HUES64 (cell line): ENCODE results near the gene TRIML2.
"Not testable (repeated sequence)": the region's sequence is repeated elsewhere in the genome, so short reads cannot be mapped to it uniquely, and the experiment has no call there.

Source experiments
- H3K27ac ChIP-seq: 2 replicates; pipeline ENCODE4 v1.7.0; 2013; ENCODE audit warnings: low read depth, low read length, inconsistent platforms
- H3K27me3 ChIP-seq: 2 replicates; pipeline ENCODE4 v1.6.1; 2013; ENCODE audit warnings: mild to moderate bottlenecking, low read length; ENCODE audit not compliant: insufficient read depth
- H3K36me3 ChIP-seq: 2 replicates; pipeline ENCODE4 v1.6.1; 2013; ENCODE audit warnings: mild to moderate bottlenecking, low read length; ENCODE audit not compliant: insufficient read depth
- H3K4me1 ChIP-seq: 2 replicates; pipeline ENCODE4 v1.6.1; 2013; ENCODE audit warnings: mild to moderate bottlenecking, low read length, moderate library complexity; ENCODE audit not compliant: insufficient read depth
- H3K4me3 ChIP-seq: 2 replicates; pipeline ENCODE4 v1.5.1; 2013; ENCODE audit warnings: mild to moderate bottlenecking, low read length, moderate library complexity
- H3K9ac ChIP-seq: 2 replicates; pipeline ENCODE4 v1.6.1; 2013; ENCODE audit warnings: mild to moderate bottlenecking, low read depth, low read length
- H3K9me3 ChIP-seq: 2 replicates; pipeline ENCODE4 v1.6.1; 2013; ENCODE audit warnings: low read depth, low read length; ENCODE audit not compliant: insufficient read depth
- WGBS: fragments of 150-250, 120-280 bp; methylation state at CpG from one replicate; pipeline ENCODE4 v1.1.7; 2013; ENCODE audit warnings: missing lambda C conversion rate; 5-methylcytosine and 5-hydroxymethylcytosine counted together

Gene TRIML2

DNA sequence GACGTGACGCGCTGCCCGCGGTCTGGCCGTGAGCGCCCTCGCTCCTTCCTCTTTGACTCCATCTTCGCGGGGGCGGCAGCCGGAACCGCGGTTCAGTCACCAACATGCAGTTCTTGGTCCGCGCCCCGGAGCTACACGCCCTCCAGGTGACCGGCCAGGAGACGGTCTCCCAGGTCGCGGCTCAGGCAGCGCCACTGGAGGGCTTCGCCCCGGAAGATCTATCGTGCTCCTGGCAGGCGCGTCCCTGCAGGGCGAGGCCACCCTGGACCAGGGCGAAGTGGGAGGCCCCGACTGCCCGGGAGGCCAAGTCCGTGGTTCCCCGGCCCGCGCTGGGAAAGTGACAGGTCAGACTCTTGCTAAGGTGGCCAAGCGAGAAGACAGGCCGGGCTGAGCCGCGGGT, 2.9 kb downstream of the TRIML2 start:
- Histone ChIP-seq H3K36me3 (peaks cover 31% of the 10 kb centered on the region), H3K4me1 (peaks cover 31% of the 10 kb centered on the region), H3K9ac (no peak overlapping the region), H3K4me3 (no peak overlapping the region), H3K27me3 (no peaks in the 10 kb centered on the region), H3K27ac (peak overlapping the region; percentile 94), H3K9me3 (no peaks in the 10 kb centered on the region)
- WGBS = 95% methylated on average over 40 of the region's 40 CpGs

DNA sequence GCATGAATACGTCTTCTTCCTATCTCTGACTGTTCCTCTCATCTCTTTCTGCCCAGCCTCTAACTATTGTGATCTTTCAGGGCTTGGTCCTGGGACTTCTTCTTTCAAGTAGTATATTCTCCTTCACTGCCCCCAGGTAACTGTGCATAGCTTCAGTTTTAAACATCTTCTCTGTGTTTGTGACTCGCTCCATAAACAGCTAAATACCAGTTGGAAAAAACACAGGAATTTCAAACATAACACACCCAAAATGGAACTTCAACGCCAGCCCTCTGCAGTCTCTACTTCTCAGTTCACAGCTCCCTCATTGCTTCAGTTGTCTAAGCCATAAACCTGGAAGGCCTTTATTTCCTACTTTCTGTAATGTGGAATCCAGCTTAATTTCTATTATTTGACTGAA, 16.6 kb downstream of the TRIML2 start:
- H3K27ac ChIP-seq = no peak overlapping the region
- 92% methylated on average over 3 of the region's 3 CpGs for WGBS

DNA sequence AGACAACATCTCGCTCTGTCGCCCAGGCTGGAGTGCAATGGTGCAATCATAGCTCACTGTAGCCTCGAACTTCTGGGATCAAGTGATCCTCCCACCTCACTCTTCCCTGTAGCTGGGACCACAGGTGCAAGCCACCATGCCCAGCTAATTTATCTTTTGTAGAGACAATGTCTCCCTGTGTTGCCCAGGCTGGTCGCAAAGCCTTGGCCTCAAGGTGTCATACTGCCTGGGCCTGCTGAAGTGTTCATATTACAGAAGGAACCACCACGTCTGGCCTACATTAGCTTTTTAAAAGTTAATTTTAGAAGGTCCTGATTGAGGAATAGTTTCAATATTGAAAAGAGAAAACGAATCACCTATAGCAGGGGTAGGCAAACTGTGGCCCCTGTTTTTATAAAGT, 22.5 kb downstream of the TRIML2 start:
- 96% methylated on average over 6 of the region's 6 CpGs for WGBS

More for the DNA sequence above, 16.6 kb downstream of the TRIML2 start:
- no peaks in the 10 kb centered on the region for H3K9me3 ChIP-seq
- H3K4me3 ChIP-seq = no peak overlapping the region
- no peaks in the 10 kb centered on the region for H3K4me1 ChIP-seq
- H3K27me3 ChIP-seq = no peaks in the 10 kb centered on the region
- peaks cover 74% of the 10 kb centered on the region for H3K36me3 ChIP-seq
- no peak overlapping the region for H3K9ac ChIP-seq

DNA sequence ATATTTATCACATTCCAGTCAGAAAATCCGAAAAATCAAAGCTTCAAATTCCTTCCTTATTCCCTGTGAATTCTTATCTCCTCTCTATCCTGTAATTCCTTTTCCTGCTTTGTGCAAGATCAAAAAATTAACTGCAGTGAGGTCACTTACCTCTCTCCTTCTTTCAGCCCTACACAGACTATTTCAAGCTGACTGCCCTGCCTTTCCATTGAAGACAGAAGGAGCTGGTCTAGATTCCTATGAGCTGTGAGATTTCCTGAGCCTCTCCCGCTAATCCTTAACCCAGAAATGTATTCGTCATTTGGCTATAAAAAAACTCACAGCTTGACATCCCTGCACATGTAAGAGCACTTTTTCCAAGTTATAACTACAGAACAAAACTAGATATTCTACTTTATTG, 26.6 kb downstream of the TRIML2 start:
- Histone ChIP-seq H3K9ac (no peak overlapping the region), H3K27me3 (no peaks in the 10 kb centered on the region), H3K9me3 (no peaks in the 10 kb centered on the region), H3K27ac (no peak overlapping the region), H3K4me1 (peaks cover 4% of the 10 kb centered on the region; the same call in 1 of the 2 replicates), H3K36me3 (no peaks in the 10 kb centered on the region), H3K4me3 (no peak overlapping the region)
- WGBS = 84% methylated on average over 3 of the region's 3 CpGs

More for the DNA sequence above, 22.5 kb downstream of the TRIML2 start:
- Histone ChIP-seq H3K9ac (no peak overlapping the region), H3K36me3 (peaks cover 24% of the 10 kb centered on the region), H3K4me1 (peaks cover 4% of the 10 kb centered on the region; the same call in 1 of the 2 replicates), H3K27me3 (no peaks in the 10 kb centered on the region), H3K27ac (no peak overlapping the region), H3K4me3 (no peak overlapping the region), H3K9me3 (no peaks in the 10 kb centered on the region)

DNA sequence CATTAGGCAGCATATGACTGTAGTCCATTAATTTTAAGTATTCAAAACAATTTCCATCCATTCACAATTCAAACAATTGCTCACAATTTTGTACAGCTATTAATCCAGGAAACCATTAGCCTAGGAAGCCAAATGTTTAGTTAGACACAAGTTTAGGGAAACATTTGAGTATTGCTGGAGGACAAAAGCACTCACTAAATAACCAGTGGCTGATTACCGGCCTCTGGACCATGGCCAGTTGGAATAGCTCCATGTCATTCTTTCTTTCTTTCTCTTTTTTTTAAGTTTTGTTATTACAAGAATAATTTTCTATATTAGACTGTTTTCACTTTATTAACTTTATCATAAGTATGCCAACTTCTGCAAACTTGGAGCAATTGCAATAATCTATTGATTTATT, 31.3 kb downstream of the TRIML2 start:
- no peaks in the 10 kb centered on the region for H3K9me3 ChIP-seq
- no CpG with 5 or more reads among the region's 1 CpG for WGBS
- no peak overlapping the region for H3K4me3 ChIP-seq
- H3K9ac ChIP-seq = no peak overlapping the region
- H3K27me3 ChIP-seq = no peaks in the 10 kb centered on the region
- no peaks in the 10 kb centered on the region for H3K36me3 ChIP-seq
- no peak overlapping the region for H3K27ac ChIP-seq
- H3K4me1 ChIP-seq = peaks cover 4% of the 10 kb centered on the region; the same call in 1 of the 2 replicates

DNA sequence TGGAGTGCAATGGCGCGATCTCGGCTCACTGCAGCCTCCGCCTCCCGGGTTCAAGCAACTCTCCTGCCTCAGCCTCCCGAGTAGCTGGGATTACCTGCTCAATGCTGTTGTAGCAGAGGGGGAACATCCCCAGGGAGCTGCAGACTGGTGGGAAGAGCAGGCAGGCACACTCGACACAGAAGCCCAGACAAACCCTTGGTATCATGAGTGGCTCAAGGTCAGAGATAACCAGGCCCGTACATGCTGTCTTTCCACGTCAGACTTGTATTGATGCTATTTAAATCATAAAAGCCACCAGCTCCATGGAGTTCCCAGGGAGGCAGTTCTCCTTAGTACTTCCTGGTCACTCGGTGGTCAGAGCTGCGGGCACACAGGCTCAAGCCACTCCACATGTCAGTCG, 33.2 kb downstream of the TRIML2 start:
- H3K9me3 ChIP-seq = no peaks in the 10 kb centered on the region
- H3K27me3 ChIP-seq = no peaks in the 10 kb centered on the region
- no peaks in the 10 kb centered on the region for H3K36me3 ChIP-seq
- WGBS = 96% methylated on average over 12 of the region's 12 CpGs
- no peak overlapping the region for H3K27ac ChIP-seq
- H3K4me1 ChIP-seq = no peaks in the 10 kb centered on the region
- no peak overlapping the region for H3K4me3 ChIP-seq
- no peak overlapping the region for H3K9ac ChIP-seq

DNA sequence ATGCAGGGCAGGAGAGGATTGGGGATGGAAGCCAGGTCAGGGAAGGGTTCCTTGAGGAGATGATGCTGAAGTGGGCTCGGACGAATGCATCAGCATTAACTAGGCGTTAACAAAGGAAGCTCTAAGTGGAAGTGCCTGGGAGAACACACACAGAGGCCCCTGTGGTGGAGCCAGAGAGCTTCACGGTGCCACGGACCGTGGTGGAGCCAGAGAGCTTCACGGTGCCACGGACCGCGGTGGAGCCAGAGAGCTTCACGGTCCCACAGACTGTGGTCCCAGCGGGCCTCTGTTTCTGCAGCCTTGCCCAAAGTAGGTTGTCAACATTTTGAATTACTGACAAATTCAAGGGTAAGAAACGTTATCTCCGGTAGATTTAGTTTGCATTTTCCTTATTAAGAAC, 48.3 kb downstream of the TRIML2 start:
- 95% methylated on average over 14 of the region's 14 CpGs for WGBS
- Histone ChIP-seq H3K9ac (no peak overlapping the region), H3K36me3 (no peaks in the 10 kb centered on the region), H3K9me3 (no peaks in the 10 kb centered on the region), H3K4me1 (no peaks in the 10 kb centered on the region), H3K4me3 (no peak overlapping the region), H3K27ac (no peak overlapping the region), H3K27me3 (no peaks in the 10 kb centered on the region)

DNA sequence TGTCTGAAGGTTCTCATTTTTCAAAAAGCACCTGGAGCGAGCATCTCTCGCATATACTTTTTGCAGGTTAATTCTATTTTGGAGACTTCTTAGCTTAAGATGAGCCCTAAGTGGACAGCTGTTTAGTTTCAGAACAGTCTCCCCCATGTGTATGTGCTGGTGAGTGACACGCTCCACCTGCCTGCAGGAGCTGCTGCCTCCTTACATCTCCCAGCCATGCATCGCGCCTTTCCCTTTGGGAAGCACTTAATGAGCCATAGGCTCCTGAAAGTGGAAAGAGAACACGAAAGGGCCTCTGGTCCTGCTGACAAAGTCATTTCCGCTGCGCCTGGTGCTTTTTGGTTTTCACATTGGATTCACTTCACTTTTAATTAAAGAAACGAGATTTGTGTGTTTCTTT, 56.1 kb downstream of the TRIML2 start:
- H3K27me3 ChIP-seq = no peaks in the 10 kb centered on the region
- no peaks in the 10 kb centered on the region for H3K9me3 ChIP-seq
- no peak overlapping the region for H3K27ac ChIP-seq
- WGBS = 89% methylated on average over 8 of the region's 9 CpGs
- no peaks in the 10 kb centered on the region for H3K36me3 ChIP-seq
- H3K4me3 ChIP-seq = no peak overlapping the region
- H3K4me1 ChIP-seq = no peaks in the 10 kb centered on the region
- H3K9ac ChIP-seq = no peak overlapping the region

DNA sequence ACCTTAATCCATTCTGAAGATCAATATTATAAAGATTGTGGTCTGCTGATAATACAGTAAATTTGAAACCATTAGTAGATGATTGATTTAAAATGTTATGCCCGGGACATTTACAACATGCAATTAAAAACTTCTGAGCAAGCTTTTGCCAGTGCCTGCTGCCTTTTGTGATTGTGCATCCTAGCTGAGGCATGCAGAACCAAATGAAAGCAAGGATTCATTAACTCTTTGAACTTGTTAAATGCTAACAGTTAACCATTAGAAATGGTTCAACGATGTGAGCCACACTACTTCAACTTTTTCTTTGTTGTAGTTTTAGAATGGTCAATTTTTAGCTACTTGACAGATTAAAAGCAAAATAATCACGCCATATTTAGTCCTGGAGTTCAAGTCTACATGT, 62.7 kb downstream of the TRIML2 start:
- no peak overlapping the region for H3K4me3 ChIP-seq
- H3K27ac ChIP-seq = no peak overlapping the region
- no peaks in the 10 kb centered on the region for H3K9me3 ChIP-seq
- WGBS = 95% methylated on average over 1 of the region's 3 CpGs
- H3K27me3 ChIP-seq = no peaks in the 10 kb centered on the region
- H3K9ac ChIP-seq = no peak overlapping the region
- H3K4me1 ChIP-seq = peaks cover 5% of the 10 kb centered on the region; the same call in 1 of the 2 replicates
- H3K36me3 ChIP-seq = no peaks in the 10 kb centered on the region

DNA sequence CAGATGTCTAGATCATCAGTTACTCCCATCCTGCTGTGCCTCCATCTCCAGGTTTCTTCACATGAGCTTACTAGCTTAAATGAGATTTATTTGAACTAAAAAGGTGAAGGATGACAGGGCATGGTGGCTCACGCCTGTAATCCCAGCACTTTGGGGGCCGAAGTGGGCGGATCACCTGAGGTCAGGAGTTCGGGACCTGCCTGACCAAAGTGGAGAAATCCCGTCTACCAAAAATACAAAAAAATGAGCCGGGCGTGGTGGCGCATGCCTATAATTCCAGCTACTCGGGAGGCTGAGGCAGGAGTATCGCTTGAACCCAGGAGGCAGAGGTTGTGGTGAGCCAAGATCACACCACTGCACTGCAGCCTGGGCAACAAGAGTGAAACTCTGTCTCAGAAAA, 63.9 kb downstream of the TRIML2 start:
- WGBS = 97% methylated on average over 10 of the region's 10 CpGs
- not testable (repeated sequence) for H3K4me3 ChIP-seq, H3K27me3 ChIP-seq, H3K27ac ChIP-seq, H3K9me3 ChIP-seq, H3K4me1 ChIP-seq, H3K9ac ChIP-seq, H3K36me3 ChIP-seq

DNA sequence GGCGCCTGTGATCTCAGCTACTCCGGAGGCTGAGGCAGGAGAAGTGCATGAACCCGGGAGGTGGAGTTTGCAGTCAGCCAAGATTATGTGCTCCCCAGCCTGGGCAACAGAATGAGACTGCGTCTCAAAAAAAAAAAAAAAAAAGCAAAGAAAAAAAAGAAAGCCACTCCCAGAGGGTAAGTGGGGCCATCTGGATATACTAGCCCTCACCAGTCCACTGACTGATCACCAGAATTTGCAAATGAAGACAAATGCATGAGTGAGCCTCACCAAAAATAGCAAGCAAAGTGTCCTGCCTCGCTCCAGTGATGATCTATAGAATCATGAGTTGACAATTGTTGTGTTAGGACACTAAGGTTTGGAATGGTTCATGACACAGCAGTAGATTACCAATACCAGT, 66.2 kb downstream of the TRIML2 start:
- H3K4me3 ChIP-seq = no peak overlapping the region
- no peak overlapping the region for H3K9ac ChIP-seq
- no peaks in the 10 kb centered on the region for H3K36me3 ChIP-seq
- H3K27ac ChIP-seq = no peak overlapping the region
- no peaks in the 10 kb centered on the region for H3K9me3 ChIP-seq
- no peaks in the 10 kb centered on the region for H3K27me3 ChIP-seq
- H3K4me1 ChIP-seq = peaks cover 10% of the 10 kb centered on the region; the same call in 1 of the 2 replicates
- WGBS = 96% methylated on average over 5 of the region's 5 CpGs

DNA sequence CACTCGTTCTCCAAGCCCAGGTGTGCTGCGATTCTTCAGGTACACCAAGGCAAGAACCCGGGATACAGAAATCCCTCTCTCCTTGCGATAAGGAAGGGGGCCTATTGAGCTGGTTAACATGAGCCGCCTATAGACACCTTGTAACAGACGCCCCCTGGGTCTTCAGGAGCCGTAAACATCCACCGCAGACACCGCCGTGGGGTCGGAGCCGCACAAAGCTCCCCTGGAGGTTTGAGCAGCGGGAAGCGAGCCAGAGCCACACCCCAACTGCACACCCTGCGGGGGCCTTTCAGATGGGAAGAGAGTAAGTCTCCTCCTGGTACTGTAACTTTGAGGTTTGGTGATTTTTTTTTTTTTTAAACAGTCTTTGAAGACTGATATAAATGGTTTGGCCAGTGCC, 67.2 kb downstream of the TRIML2 start:
- Histone ChIP-seq H3K4me1 (peaks cover 10% of the 10 kb centered on the region; the same call in 1 of the 2 replicates), H3K27me3 (no peaks in the 10 kb centered on the region), H3K27ac (no peak overlapping the region), H3K4me3 (no peak overlapping the region), H3K9me3 (no peaks in the 10 kb centered on the region), H3K36me3 (no peaks in the 10 kb centered on the region), H3K9ac (no peak overlapping the region)
- WGBS = 67% methylated on average over 15 of the region's 15 CpGs
